ENCODE measurements around the gene TSHZ2. TPM values are rescaled to one million over a fixed set of nuclear protein-coding genes. Genes with fewer than 3 reads are reported as not detected.

Gene TSHZ2
- polyA plus RNA-seq, 1 donor from 2014 or later: 4.6 TPM

DNA sequence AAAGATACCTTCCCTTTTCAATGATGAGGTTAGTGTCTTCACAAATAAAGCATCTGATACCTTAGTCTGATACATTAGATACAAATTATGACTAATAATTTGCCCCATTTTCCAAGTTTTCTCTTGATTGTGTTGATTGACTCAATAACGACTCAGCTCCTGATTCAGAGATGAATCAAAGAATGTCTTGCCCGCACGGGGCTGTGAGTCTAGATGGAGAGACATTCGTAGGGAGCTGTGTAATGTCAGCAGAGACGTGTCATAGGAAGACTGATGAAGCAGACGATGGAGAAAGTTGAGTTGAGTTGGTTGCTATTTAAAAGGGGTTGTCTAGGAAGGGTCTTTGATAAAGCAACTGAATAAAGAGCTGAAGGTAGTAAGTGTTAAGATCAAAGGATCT is 78.2 kb downstream of the TSHZ2 start:
- Histone ChIP-seq H3F3A (ENCODE audit: insufficient read depth, low read length, poor library complexity, severe bottlenecking) (no peaks in the 10 kb centered on the region), H3K79me2 (replicated peaks; ENCODE audit: insufficient read depth, low read length) (no peaks in the 10 kb centered on the region), H3K4me3 (ENCODE audit: low read length) (no peak overlapping the region), H2AFZ (ENCODE audit: low read depth, low read length) (no peak overlapping the region), H3K9me3 (ENCODE audit: low read length) (peaks cover 5% of the 10 kb centered on the region), H3K9me2 (ENCODE audit: insufficient read depth, low read length) (no peaks in the 10 kb centered on the region), H3K9ac (ENCODE audit: low read length) (no peak overlapping the region), H3K36me3 (ENCODE audit: insufficient read depth, low read length) (no peaks in the 10 kb centered on the region), H3K27me3 (ENCODE audit: insufficient read depth, low read depth, low read length) (no peaks in the 10 kb centered on the region), H3K4me2 (ENCODE audit: low read length) (no peak overlapping the region), H4K20me1 (ENCODE audit: insufficient read depth) (no peaks in the 10 kb centered on the region), H3K27ac (ENCODE audit: low read length) (no peak overlapping the region)
- TF ChIP-seq, protein P1, sequence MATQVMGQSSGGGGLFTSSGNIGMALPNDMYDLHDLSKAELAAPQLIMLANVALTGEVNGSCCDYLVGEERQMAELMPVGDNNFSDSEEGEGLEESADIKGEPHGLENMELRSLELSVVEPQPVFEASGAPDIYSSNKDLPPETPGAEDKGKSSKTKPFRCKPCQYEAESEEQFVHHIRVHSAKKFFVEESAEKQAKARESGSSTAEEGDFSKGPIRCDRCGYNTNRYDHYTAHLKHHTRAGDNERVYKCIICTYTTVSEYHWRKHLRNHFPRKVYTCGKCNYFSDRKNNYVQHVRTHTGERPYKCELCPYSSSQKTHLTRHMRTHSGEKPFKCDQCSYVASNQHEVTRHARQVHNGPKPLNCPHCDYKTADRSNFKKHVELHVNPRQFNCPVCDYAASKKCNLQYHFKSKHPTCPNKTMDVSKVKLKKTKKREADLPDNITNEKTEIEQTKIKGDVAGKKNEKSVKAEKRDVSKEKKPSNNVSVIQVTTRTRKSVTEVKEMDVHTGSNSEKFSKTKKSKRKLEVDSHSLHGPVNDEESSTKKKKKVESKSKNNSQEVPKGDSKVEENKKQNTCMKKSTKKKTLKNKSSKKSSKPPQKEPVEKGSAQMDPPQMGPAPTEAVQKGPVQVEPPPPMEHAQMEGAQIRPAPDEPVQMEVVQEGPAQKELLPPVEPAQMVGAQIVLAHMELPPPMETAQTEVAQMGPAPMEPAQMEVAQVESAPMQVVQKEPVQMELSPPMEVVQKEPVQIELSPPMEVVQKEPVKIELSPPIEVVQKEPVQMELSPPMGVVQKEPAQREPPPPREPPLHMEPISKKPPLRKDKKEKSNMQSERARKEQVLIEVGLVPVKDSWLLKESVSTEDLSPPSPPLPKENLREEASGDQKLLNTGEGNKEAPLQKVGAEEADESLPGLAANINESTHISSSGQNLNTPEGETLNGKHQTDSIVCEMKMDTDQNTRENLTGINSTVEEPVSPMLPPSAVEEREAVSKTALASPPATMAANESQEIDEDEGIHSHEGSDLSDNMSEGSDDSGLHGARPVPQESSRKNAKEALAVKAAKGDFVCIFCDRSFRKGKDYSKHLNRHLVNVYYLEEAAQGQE (IDR thresholded peaks at IDR 0.05; ENCODE audit: borderline replicate concordance): no peak
- TF ChIP-seq TAF1 (IDR thresholded peaks at IDR 0.05; ENCODE audit: low read depth): no peak
- TF ChIP-seq EP300 (conservative IDR thresholded peaks at IDR 0.05; ENCODE audit: poor library complexity, severe bottlenecking): no peak
- no peak for TF ChIP-seq RAD21 (conservative IDR thresholded peaks at IDR 0.05)
- TF ChIP-seq, protein P2, sequence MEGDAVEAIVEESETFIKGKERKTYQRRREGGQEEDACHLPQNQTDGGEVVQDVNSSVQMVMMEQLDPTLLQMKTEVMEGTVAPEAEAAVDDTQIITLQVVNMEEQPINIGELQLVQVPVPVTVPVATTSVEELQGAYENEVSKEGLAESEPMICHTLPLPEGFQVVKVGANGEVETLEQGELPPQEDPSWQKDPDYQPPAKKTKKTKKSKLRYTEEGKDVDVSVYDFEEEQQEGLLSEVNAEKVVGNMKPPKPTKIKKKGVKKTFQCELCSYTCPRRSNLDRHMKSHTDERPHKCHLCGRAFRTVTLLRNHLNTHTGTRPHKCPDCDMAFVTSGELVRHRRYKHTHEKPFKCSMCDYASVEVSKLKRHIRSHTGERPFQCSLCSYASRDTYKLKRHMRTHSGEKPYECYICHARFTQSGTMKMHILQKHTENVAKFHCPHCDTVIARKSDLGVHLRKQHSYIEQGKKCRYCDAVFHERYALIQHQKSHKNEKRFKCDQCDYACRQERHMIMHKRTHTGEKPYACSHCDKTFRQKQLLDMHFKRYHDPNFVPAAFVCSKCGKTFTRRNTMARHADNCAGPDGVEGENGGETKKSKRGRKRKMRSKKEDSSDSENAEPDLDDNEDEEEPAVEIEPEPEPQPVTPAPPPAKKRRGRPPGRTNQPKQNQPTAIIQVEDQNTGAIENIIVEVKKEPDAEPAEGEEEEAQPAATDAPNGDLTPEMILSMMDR (IDR thresholded peaks at IDR 0.05; ENCODE audit: poor library complexity, severe bottlenecking): no peak
- TF ChIP-seq EZH2 (IDR thresholded peaks at IDR 0.05; ENCODE audit: borderline replicate concordance, insufficient read depth, low read length, poor library complexity, severe bottlenecking): no peak
- TF ChIP-seq MXI1 (conservative IDR thresholded peaks at IDR 0.05; ENCODE audit: poor library complexity, severe bottlenecking): no peak
- TF ChIP-seq POLR2AphosphoS5 (IDR thresholded peaks at IDR 0.05): no peak
- TF ChIP-seq SMC3 (conservative IDR thresholded peaks at IDR 0.05; ENCODE audit: poor library complexity): no peak

DNA sequence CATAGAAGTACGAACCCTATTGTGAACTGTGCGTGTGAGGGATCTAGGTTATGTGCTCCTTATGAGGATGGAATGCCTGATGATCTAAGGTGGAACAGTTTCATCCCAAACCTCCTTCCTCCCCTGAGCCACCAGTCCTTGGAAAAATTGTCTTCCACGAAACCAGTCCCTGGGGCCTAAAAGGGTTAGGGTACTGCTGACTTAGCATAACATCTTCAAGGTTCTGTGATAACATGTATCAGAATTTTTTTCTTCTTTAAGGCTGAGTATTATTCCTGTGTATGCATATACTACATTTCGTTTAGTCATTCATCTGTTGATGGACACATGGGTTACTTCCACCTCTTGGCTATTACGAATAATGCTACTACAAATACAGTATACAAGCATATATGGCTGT is 80.2 kb downstream of the TSHZ2 start:
- Histone ChIP-seq H3K9me2 (ENCODE audit: insufficient read depth, low read length) (no peaks in the 10 kb centered on the region), H3K4me2 (ENCODE audit: low read length) (no peak overlapping the region), H3K9me3 (ENCODE audit: low read length) (peaks cover 1% of the 10 kb centered on the region), H3K27me3 (ENCODE audit: insufficient read depth, low read depth, low read length) (no peaks in the 10 kb centered on the region), H3K27ac (ENCODE audit: low read length) (no peak overlapping the region), H3K4me3 (ENCODE audit: low read length) (no peak overlapping the region), H3K36me3 (ENCODE audit: insufficient read depth, low read length) (no peaks in the 10 kb centered on the region), H4K20me1 (ENCODE audit: insufficient read depth) (no peaks in the 10 kb centered on the region), H3K79me2 (replicated peaks; ENCODE audit: insufficient read depth, low read length) (no peaks in the 10 kb centered on the region), H3K9ac (ENCODE audit: low read length) (no peak overlapping the region), H2AFZ (ENCODE audit: low read depth, low read length) (no peak overlapping the region), H3F3A (ENCODE audit: insufficient read depth, low read length, poor library complexity, severe bottlenecking) (no peaks in the 10 kb centered on the region)
- TF ChIP-seq SMC3 (conservative IDR thresholded peaks at IDR 0.05; ENCODE audit: poor library complexity) (no peak), MXI1 (conservative IDR thresholded peaks at IDR 0.05; ENCODE audit: poor library complexity, severe bottlenecking) (no peak), POLR2AphosphoS5 (IDR thresholded peaks at IDR 0.05) (no peak), TAF1 (IDR thresholded peaks at IDR 0.05; ENCODE audit: low read depth) (no peak), EZH2 (IDR thresholded peaks at IDR 0.05; ENCODE audit: borderline replicate concordance, insufficient read depth, low read length, poor library complexity, severe bottlenecking) (no peak), RAD21 (conservative IDR thresholded peaks at IDR 0.05) (no peak), EP300 (conservative IDR thresholded peaks at IDR 0.05; ENCODE audit: poor library complexity, severe bottlenecking) (no peak)
- TF ChIP-seq, protein P1 (IDR thresholded peaks at IDR 0.05; ENCODE audit: borderline replicate concordance): no peak
- TF ChIP-seq, protein P2 (IDR thresholded peaks at IDR 0.05; ENCODE audit: poor library complexity, severe bottlenecking): no peak
